HEK293T (cell line): Measurements from ENCODE around the gene TBC1D16.

ENCODE experiments used
- CTCF ChIA-PET: fragments of 350-600 bp; formaldehyde crosslinking; extraction: SDS; loops from one replicate; lab custom pipeline; 2021; ENCODE audit warnings: antibody characterized with exemption, inconsistent platforms; lab: Yijun Ruan, JAX
- POLR2A ChIA-PET: fragments of 350-600 bp; formaldehyde crosslinking; extraction: SDS; loops from one replicate; lab custom pipeline; 2020; ENCODE audit warnings: antibody characterized with exemption, inconsistent platforms; lab: Yijun Ruan, JAX
- DNase-seq: peaks from one replicate; pipeline ENCODE4 v3.0.0; 2012; ENCODE audit warnings: mixed read lengths; ENCODE audit errors: extremely low spot score
- ARNT ChIP-seq: fragments of 450-650 bp; IDR thresholded peaks from 2 replicates; pipeline ENCODE4 v1.6.1; 2017; ENCODE audit warnings: mild to moderate bottlenecking
- BHLHE40 ChIP-seq: fragments of 450-650 bp; IDR thresholded peaks from 2 replicates; pipeline ENCODE4 v1.6.1; 2016; ENCODE audit warnings: mild to moderate bottlenecking, moderate library complexity, borderline replicate concordance
- CTBP1 ChIP-seq: fragments of 450-650 bp; IDR thresholded peaks from 2 replicates; pipeline ENCODE4 v1.6.1; 2016; ENCODE audit warnings: borderline replicate concordance
- ELF4 ChIP-seq: fragments of 450-650 bp; IDR thresholded peaks from 2 replicates; pipeline ENCODE4 v1.6.1; 2017; ENCODE audit warnings: antibody characterized with exemption
- FOXA1 ChIP-seq: fragments of 450-650 bp; IDR thresholded peaks from 2 replicates; pipeline ENCODE4 v1.6.1; 2016; ENCODE audit warnings: mild to moderate bottlenecking
- FOXK2 ChIP-seq: fragments of 450-650 bp; IDR thresholded peaks from 2 replicates; pipeline ENCODE4 v1.6.1; 2016; ENCODE audit warnings: mild to moderate bottlenecking
- FOXM1 ChIP-seq: fragments of 450-650 bp; IDR thresholded peaks from 2 replicates; pipeline ENCODE4 v1.6.1; 2017; ENCODE audit warnings: mild to moderate bottlenecking, borderline replicate concordance
- HDGF ChIP-seq: fragments of 450-650 bp; IDR thresholded peaks from 2 replicates; pipeline ENCODE4 v1.6.1; 2017; ENCODE audit warnings: antibody characterized with exemption, borderline replicate concordance
- L3MBTL2 ChIP-seq: fragments of 450-650 bp; conservative IDR thresholded peaks from 2 replicates; pipeline ENCODE4 v1.6.1; 2016; ENCODE audit warnings: mild to moderate bottlenecking
- LEF1 ChIP-seq: fragments of 450-650 bp; IDR thresholded peaks from 2 replicates; pipeline ENCODE4 v1.6.1; 2017; ENCODE audit warnings: mild to moderate bottlenecking, borderline replicate concordance
- NFRKB ChIP-seq: fragments of 450-650 bp; IDR thresholded peaks from 2 replicates; pipeline ENCODE4 v1.6.1; 2016; ENCODE audit warnings: mild to moderate bottlenecking, moderate library complexity
- PKNOX1 ChIP-seq: fragments of 450-650 bp; IDR thresholded peaks from 2 replicates; pipeline ENCODE4 v1.6.1; 2016
- SP1 ChIP-seq: fragments of 450-650 bp; IDR thresholded peaks from 2 replicates; pipeline ENCODE4 v1.6.1; 2017
- SUZ12 ChIP-seq: fragments of 450-650 bp; IDR thresholded peaks from 2 replicates; pipeline ENCODE4 v1.6.1; 2016; ENCODE audit warnings: mild to moderate bottlenecking
- TARDBP ChIP-seq: fragments of 450-650 bp; IDR thresholded peaks from 2 replicates; pipeline ENCODE4 v1.6.1; 2016
- ZNF384 ChIP-seq: fragments of 450-650 bp; IDR thresholded peaks from 2 replicates; pipeline ENCODE4 v1.6.1; 2016

TBC1D16 gene

DNA sequence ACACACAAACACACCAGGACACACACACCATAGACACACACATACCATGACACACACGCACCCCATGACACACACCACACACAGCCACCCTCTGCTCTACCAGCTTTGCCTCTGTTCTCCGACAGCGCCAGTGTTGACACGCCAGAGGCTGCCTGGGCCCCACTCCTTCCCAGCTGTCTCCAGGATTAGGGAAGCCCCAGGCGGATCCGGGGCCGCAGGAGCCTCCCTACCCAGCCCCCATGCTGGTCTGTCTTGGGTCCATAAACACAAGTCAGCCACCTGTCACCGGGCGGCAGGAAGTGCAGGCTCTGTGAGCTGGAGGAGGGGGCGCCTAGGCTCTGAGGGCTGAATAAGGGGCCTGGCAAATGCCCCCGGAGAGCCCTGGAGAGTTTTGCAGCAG is 10.5 kb downstream of the TBC1D16 start:
- CTCF ChIA-PET: no interaction called here
- POLR2A ChIA-PET: interaction anchor here (0.7 to 1.8 kb wide), 2 partner anchors 21 to 31 kb away, joined by 4 to 5 read pairs; no protein-coding TSS in a partner anchor
- no peak for DNase-seq
- TF ChIP-seq HDGF (no peak), LEF1 (no peak), NFRKB (no peak), CTBP1 (no peak), TARDBP (no peak), ZNF384 (no peak), ELF4 (no peak), SP1 (no peak), BHLHE40 (no peak), ARNT (no peak), FOXA1 (no peak), L3MBTL2 (no peak), FOXM1 (no peak)

- TF ChIP-seq ARNT (no peak), SUZ12 (no peak), TARDBP (peak; percentile 95)
- CTCF ChIA-PET: no interaction called here
- POLR2A ChIA-PET: no interaction called here
- DNase-seq: no peak
Observed at GRCh38 chr17:80024206-80024972, 11.3 kb downstream of the TBC1D16 start.

GRCh38 chr17:80023481-80024205 is 12.0 kb downstream of the TBC1D16 start:
- DNase-seq: no peak
- POLR2A ChIA-PET: no interaction called here
- CTCF ChIA-PET: no interaction called here
- TF ChIP-seq LEF1: no peak
- no peak for TF ChIP-seq ELF4
- no peak for TF ChIP-seq FOXM1
- no peak for TF ChIP-seq L3MBTL2
- TF ChIP-seq SP1: no peak
- TF ChIP-seq CTBP1: no peak
- no peak for TF ChIP-seq TARDBP
- TF ChIP-seq BHLHE40: no peak
- no peak for TF ChIP-seq ARNT
- no peak for TF ChIP-seq HDGF
- TF ChIP-seq FOXK2: no peak
- no peak for TF ChIP-seq ZNF384
- TF ChIP-seq FOXA1: no peak
- no peak for TF ChIP-seq SUZ12
- TF ChIP-seq NFRKB: no peak
- no peak for TF ChIP-seq PKNOX1

GRCh38 chr17:80021600-80021999 is 14.1 kb downstream of the TBC1D16 start:
- CTCF ChIA-PET: no interaction called here
- TF ChIP-seq TARDBP (peak; percentile 60; the same call in 1 of the 2 replicates), ELF4 (no peak)
- DNase-seq: no peak
- POLR2A ChIA-PET: interaction anchor here (1.2 kb wide), 1 partner anchor 28 kb away, joined by 4 read pairs; no protein-coding TSS in a partner anchor

DNA sequence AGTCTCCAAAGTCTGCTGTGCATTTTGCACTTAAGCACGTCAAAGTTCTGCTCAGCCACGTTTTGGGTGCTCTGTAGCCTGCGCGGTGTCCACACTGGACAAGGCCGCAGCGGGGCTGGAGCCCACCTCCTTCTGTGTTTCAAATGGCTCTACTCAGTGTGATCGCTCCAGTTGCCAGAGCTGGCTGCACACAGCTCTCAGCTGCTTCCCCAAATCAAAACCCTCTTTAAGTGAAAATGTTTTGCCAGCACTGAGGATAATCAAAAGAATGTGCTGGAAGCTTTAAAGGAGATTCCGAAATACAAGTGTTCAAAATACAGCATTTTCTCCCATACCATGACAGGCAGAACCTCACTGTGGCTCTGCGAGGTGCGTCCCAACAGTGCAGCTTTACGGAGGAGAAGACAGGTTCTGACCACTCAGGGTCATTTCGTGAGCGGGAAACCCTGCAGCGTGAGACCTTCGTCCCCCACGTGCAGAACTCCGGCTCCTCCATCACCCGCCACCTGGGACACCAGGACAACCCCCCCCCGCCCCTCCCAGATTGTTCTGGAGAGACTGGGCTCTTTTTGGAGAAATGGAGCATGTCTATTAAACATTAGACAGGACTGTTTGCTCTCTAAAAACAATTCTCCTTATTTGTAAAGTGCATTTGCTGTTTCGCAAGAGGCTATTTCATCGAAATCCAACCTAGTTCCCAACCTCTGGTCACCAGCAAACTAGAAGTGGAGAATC is 16.6 kb downstream of the TBC1D16 start:
- ChIA-PET POLR2A (no interaction called here), CTCF (interaction anchor here (0.6 to 2.6 kb wide), 2 partner anchors 10 to 14 kb away, joined by 3 to 12 read pairs; no protein-coding TSS in a partner anchor)
- DNase-seq: no peak
- no peak for TF ChIP-seq FOXK2
- TF ChIP-seq SUZ12: no peak
- no peak for TF ChIP-seq ARNT
- no peak for TF ChIP-seq TARDBP
- TF ChIP-seq FOXM1: no peak
- no peak for TF ChIP-seq SP1
- TF ChIP-seq BHLHE40: no peak
- TF ChIP-seq HDGF: no peak
- no peak for TF ChIP-seq FOXA1
- no peak for TF ChIP-seq LEF1
- no peak for TF ChIP-seq NFRKB
- TF ChIP-seq CTBP1: no peak
- no peak for TF ChIP-seq ELF4

DNA sequence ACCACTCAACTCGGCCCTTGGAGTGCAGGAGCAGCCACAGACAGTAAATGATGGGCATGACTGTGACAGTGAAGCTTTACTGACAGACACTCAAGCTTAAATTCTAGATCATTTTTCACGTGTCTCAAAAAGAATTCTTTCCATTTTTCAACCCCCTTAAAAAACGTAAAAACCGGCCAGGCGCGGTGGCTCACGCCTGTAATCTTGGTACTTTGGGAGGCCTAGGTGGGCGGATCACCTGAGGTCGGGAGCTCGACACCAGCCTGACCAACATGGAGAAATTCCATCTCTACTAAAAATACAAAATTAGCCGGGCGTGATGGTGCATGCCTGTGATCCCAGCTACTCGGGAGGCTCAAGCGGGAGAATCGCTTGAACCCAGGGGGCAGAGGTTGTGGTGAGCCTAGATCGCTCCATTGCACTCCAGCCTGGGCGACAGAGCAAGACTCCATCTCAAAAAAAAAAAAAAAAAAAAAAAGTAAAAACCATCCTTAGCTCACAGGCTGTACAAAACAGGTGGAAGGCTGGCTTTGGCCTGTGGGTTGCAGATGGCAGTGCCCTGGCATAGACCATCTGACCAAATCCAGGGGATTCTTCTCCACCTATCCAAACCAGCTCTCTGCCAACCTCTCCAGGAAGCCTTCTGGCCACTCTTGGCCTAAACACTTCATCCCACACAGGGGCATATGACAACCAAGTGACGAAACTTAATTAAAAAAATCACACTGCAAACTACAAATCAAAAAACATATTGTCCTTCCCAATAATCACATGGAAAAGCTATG is 18.3 kb downstream of the TBC1D16 start:
- CTCF ChIA-PET: interaction anchor here (1.0 to 2.6 kb wide), 3 partner anchors 9 to 12 kb away, joined by 3 to 12 read pairs (median 3); no protein-coding TSS in a partner anchor
- POLR2A ChIA-PET: interaction anchor here (1.4 kb wide), 1 partner anchor 24 kb away, joined by 6 read pairs; no protein-coding TSS in a partner anchor
- no peak for DNase-seq
- TF ChIP-seq ARNT (no peak), NFRKB (no peak), ELF4 (no peak), PKNOX1 (no peak), HDGF (no peak), TARDBP (no peak), FOXK2 (no peak), CTBP1 (no peak), L3MBTL2 (no peak)
